ENCODE measurements around the gene KRTAP10-3.
A peak's percentile ranks its signal among the peaks of the same experiment; 100 is the strongest.
"Not testable (repeated sequence)": the region's sequence is repeated elsewhere in the genome, so short reads cannot be mapped to it uniquely, and the experiment has no call there.

Gene KRTAP10-3

GRCh38 chr21:44569861-44570517 lies 11.4 kb upstream of the KRTAP10-3 start:
- no peak for DNase-seq

GRCh38 chr21:44568667-44569556 lies 10.3 kb upstream of the KRTAP10-3 start:
- DNase-seq: no peak

- DNase-seq: no peak
These were observed 9.7 kb upstream of the KRTAP10-3 start for GRCh38 chr21:44568261-44568660.

GRCh38 chr21:44567481-44568171 lies 9.0 kb upstream of the KRTAP10-3 start:
- no peak for DNase-seq

GRCh38 chr21:44566403-44566802 lies 7.8 kb upstream of the KRTAP10-3 start:
- DNase-seq: no peak

GRCh38 chr21:44564886-44565598 lies 6.4 kb upstream of the KRTAP10-3 start:
- no peak for DNase-seq

GRCh38 chr21:44564099-44564498 lies 5.5 kb upstream of the KRTAP10-3 start:
- no peak for DNase-seq

- DNase-seq: not testable (repeated sequence)
These were observed 293 bp downstream of the KRTAP10-3 start for GRCh38 chr21:44558329-44558675.

- DNase-seq: no peak
These were observed 885 bp downstream of the KRTAP10-3 start for GRCh38 chr21:44557491-44558328.

- DNase-seq: no peak
These were observed 1.7 kb downstream of the KRTAP10-3 start for GRCh38 chr21:44556879-44557278.

GRCh38 chr21:44555200-44555875 lies 3.3 kb downstream of the KRTAP10-3 start:
- DNase-seq: no peak

GRCh38 chr21:44552681-44553080 lies 5.9 kb downstream of the KRTAP10-3 start:
- no peak for DNase-seq

GRCh38 chr21:44552136-44552535 lies 6.5 kb downstream of the KRTAP10-3 start:
- no peak for DNase-seq

- no peak for DNase-seq
These were observed 7.1 kb downstream of the KRTAP10-3 start, which contains the start of gene KRTAP10-2 for GRCh38 chr21:44551340-44551961. Gene KRTAP10-2, minus strand, starts transcription at chr21:44551505. Its CDS starts 47 bp downstream, at chr21:44551458.

GRCh38 chr21:44550807-44551206 lies 7.8 kb downstream of the KRTAP10-3 start:
- no peak for DNase-seq

- DNase-seq: not testable (repeated sequence)
These were observed 8.3 kb downstream of the KRTAP10-3 start for GRCh38 chr21:44550285-44550684.

- no peak for DNase-seq
These were observed 8.9 kb downstream of the KRTAP10-3 start for GRCh38 chr21:44549525-44550211.

- no peak for DNase-seq
These were observed 9.7 kb downstream of the KRTAP10-3 start for GRCh38 chr21:44548922-44549321.

- no peak for DNase-seq
These were observed 10.2 kb downstream of the KRTAP10-3 start for GRCh38 chr21:44548381-44548780.

- peak; percentile 45 for DNase-seq
These were observed 10.8 kb downstream of the KRTAP10-3 start for GRCh38 chr21:44547656-44548331.
